NCI-H510A treated with DMSO at 0.1 percent for 48 hours (cell line): Measurements from ENCODE around the gene CDH11.

ENCODE experiments used
- DNase-seq: peaks from one replicate; lab custom pipeline; 2025; lab: John Stamatoyannopoulos, UW

Gene CDH11

GRCh38 chr16:64977206-64977920 lies 144.5 kb downstream of the CDH11 start:
- no peak for DNase-seq

GRCh38 chr16:64975821-64976220 lies 146.0 kb downstream of the CDH11 start:
- no peak for DNase-seq

GRCh38 chr16:64974381-64974780 lies 147.5 kb downstream of the CDH11 start:
- no peak for DNase-seq

DNA sequence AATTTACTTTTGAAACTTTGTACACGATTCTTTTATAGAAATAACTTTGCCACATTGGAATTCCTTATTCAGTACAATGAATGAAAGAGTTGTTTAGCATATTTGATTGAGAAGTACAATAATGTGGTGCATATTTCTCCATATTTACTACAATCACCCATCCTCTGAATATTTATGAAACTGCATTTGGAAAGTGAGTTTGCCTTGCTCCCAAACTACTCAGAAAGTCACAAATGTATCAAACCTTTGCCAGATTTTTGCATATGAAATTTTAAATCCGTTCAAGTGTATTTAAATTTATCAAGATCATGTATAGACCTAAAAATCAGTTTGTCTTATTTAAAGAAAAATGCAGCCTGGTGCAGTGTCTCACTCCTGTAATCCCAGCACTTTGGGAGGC lies 148.7 kb downstream of the CDH11 start:
- DNase-seq: no peak

- DNase-seq: no peak
These were observed 150.7 kb downstream of the CDH11 start for GRCh38 chr16:64971171-64971570.

DNA sequence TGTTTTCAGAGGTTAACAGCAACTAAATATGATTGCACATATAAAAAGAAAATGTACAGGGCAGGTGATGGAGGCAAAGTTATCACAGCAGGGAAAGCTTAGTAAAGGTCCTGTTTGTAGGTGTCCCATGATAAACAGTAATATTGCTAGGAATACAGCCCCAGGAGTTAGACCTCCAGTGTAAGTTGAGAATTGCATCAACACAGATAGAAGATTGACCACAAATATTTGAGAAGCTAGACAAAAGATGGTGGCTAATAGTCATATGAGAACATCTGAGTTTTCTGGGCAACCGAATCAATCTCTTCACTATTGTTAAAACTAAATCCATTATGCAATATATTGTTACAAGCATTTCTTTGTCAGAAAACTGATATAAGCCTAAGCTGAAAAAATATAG lies 152.6 kb downstream of the CDH11 start:
- DNase-seq: no peak

DNA sequence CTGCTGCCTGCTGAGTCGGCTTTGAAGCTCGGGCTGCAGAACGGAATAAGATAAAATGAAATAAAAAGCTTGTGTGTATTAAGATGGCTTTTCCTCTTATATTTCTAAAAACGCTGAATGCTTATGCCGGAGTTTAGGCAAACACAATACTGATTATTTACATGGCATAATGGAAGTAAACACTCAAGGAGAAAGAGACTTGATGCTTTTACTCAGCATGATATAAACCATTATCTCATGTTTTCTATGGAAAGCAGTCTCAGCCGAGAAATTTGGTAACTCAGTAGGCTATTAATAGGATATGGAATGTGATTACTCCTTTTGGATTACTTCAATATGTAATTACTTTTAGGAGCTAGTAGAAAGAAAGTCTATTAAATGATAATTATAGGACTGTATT lies 153.3 kb downstream of the CDH11 start:
- DNase-seq: no peak

DNA sequence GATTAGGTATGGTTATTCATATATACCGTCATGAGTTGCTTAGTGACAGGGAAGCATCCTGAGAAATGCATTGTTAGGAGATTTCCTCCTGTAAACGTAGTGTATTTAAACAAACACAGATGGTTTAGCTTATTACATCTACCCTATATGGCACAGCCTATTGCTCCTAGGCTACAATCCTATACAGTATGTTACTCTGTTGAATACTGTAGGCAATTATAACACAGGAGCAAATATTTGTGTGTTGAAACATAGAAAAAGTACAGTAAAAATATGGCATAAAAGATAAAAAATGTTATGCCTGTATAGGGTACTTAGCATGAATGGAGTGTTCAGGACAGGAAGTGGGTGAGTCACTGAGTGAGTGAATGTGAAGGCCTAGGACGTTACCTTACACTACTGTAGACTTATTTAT lies 157.7 kb downstream of the CDH11 start:
- no peak for DNase-seq

GRCh38 chr16:64962786-64963185 lies 159.1 kb downstream of the CDH11 start:
- DNase-seq: no peak

GRCh38 chr16:64957246-64957645 lies 164.6 kb downstream of the CDH11 start:
- DNase-seq: no peak

DNA sequence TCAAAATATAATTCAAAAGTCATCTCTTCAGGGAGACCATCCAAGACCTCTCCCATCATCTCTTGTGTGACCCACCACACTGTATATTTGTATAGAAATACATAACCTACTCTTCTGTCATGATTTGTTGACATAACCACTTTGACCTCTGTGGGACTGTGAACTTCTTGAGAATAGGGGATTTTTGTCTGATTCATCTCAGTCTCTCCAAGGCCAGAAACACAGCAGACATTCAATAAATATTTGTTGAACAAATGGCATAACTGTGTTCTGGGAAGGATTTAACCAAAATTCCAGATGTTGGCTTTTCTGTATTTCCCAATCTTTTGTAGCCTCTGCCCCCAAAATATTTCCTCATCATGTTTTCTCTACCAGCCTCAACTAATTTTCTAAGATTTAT lies 169.7 kb downstream of the CDH11 start:
- DNase-seq: no peak

GRCh38 chr16:64951193-64951592 lies 170.7 kb downstream of the CDH11 start:
- DNase-seq: no peak

DNA sequence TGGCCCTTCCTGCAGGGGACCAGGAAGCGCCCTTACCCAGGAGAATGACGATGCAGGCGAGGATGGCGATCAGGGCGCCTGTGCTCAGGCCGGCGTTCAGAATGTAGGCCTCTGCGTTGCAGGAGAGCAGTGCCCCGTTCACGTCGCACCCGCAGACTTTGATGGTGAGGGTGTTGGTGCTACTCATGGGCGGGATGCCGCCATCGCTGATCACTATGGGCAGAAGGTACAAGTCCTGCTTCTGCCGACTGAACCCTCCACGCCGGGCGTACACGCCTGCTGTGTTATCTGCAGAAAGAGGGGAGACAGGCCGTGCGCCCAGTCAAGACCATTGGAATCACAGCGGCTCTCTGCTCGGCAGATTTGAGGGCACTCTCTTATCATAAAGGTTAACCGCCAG lies 171.1 kb downstream of the CDH11 start:
- no peak for DNase-seq

DNA sequence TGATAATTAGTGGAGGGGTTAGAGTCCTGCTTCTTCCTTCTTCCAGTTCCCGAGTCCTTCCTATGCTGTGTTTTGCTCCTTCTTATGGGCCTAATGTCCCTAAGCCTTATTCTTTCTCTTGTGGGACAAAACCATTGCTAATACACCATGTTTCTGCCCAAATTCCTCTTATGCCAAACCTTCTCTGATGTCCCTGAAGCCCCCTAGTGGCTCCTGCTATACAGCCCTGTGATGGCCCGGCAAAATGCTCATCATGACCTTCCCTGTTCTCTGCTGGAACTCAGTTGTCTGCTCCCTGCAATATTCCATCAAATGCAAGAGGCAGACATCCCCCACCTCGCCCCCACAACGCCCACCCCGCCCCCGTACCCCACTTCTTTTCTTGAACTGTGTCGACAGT lies 171.6 kb downstream of the CDH11 start:
- DNase-seq: no peak

DNA sequence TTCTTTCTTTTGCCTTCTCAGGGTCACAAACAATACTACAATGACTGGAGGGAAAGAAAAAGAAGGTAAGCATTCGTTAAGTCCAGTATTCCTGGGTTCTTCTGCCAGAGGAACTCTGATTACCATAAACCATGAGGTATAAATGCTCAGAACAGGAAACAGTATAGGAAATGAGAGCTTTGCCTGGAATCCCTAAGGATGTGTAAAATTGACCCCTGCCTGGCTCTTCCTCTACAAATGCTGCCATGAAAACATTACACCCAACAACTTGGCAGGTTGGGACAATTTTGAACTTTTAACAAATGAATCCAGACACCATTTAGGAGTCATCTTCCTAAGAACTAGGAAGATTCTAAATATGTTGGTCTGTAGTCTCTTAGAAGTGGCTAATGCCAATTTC lies 173.8 kb downstream of the CDH11 start:
- no peak for DNase-seq

DNA sequence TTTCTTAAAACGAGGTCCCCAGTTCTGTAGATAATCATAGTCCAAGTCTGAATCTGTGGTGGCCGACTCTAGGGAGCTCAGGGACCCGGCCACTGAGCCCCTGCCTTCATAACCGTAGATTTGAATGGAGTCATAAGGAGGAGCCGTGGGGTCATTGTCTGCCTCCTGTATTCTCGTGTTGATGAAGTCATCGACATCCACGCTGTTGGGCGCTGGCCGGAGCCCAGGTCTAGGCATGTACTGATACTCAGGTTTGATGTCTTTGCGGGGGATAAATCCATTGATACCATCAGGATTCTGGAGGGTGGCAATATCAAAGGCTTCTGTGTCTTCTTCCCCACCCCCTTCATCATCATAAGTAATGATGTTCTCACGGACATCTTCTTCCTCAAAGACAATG lies 174.2 kb downstream of the CDH11 start:
- no peak for DNase-seq

DNA sequence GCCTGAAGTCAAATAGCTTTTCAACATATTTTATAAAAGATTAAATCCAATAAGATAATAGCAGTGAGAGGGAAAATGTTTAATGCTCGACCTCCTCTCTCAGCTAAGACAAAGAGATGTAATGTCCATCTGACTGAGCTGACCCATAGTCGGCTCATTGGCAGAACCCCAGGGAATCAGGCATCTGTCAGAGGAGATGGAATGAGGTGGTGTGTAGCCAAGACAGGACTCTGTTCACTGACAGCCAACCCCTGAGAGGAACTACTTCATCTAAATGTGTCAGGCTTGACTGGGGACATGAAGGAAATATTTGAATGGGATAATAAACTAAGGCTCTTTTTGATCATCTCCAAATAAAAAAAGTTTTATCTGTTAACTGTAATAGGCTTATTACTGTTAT lies 188.0 kb downstream of the CDH11 start:
- no peak for DNase-seq

GRCh38 chr16:64926476-64926875 lies 195.4 kb downstream of the CDH11 start:
- no peak for DNase-seq

GRCh38 chr16:64925166-64925565 lies 196.7 kb downstream of the CDH11 start:
- DNase-seq: no peak

GRCh38 chr16:64924086-64924485 lies 197.8 kb downstream of the CDH11 start:
- DNase-seq: no peak

DNA sequence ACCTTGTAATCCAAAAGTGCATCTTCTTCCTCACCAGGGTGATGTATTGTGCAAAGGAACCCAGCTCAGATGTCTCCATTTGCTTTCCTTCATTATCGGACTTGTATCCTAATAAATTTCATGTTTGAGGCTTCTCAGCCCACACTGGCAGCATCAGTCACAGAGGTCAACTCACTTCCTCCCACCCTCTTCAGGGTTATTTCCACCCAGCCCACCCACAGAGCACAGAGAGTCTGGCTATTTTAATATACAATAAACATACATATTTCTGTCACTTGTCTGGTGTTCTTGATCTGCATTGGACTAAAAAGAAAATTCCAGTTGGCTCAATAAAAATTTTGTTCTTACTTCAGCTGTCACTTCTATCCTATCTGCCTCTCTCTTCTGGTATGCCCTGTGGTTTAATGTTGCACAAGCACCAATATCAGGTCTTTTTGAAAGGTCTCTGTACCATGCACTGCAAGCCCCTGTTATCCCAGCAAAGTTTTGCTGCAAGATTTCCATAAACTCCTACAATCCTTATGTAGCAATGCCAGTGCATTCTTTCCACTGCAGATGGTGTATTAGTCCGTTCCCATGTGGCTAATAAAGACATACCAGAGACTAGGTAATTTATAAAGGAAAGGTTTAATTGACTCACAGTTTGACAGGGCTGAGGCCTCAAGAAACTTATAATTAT lies 201.8 kb downstream of the CDH11 start:
- DNase-seq: no peak

DNA sequence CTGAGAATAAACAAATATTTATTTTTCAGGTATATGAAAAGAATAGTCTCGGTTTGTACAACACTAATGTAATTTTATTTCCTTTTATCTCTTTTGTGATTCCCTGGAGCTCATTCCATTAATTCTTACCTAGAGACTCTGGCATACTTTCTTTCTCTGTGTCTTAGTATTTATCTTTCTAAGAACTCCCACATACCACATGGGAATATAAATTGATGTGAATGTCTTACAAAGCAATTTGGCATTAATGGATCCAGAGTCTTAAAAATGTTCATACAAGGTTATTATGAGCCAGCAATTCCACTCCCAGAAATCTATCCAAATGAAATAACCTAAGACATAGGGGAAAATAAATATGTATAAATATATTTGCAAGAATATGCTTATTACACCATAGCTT lies 202.7 kb downstream of the CDH11 start:
- DNase-seq: no peak

DNA sequence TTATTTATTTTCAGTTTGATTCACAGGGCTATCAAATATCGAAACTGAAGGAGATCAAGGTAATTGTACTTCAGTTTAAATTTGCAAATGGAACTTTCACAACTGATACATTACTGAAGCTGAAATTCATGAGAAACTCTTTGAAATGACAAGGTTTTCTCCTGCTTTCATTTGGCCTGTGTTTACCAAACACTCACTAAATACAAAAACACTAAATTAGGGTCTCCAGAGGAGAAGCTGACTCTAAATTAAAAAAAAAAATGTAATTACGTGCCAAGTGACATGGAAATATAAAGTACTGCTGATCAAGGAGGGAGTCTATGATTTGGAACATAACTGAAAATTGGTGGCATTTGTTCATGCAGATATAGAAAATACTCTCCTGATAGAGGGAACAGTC lies 205.8 kb downstream of the CDH11 start:
- no peak for DNase-seq

- DNase-seq: no peak
These were observed 211.5 kb downstream of the CDH11 start for GRCh38 chr16:64910356-64910755.
